HEK293 (cell line): ENCODE results near the gene PKMYT1.

Experiments used
- CTCF ChIA-PET: fragments of 350-600 bp; formaldehyde crosslinking; extraction: SDS; loops from one replicate; lab custom pipeline; 2021; ENCODE audit warnings: antibody characterized with exemption; lab: Yijun Ruan, JAX
- POLR2A ChIA-PET: fragments of 300-600 bp; formaldehyde crosslinking; extraction: SDS; loops from one replicate; lab custom pipeline; 2020; ENCODE audit warnings: antibody characterized with exemption, inconsistent platforms; lab: Yijun Ruan, JAX
- H3K27ac ChIP-seq: fragments of 200-500 bp; sonication (Bioruptor generic); 2 replicates; pipeline ENCODE4 v1.5.1; 2014; ENCODE audit warnings: low read depth, low read length, control low read depth, inconsistent platforms; ENCODE audit errors: extremely low read depth
- H3K36me3 ChIP-seq, 2 experiments: fragments of 200-500 bp in 1 of 2; sonication (Bioruptor generic) in 1 of 2; 1 replicate in 1 of 2; 2 replicates in 1 of 2; pipeline ENCODE4 v1.5.1; 2014 to 2017; ENCODE audit warnings: inconsistent platforms in 2 of 2, low read length in 2 of 2; ENCODE audit not compliant: control insufficient read depth in 2 of 2, insufficient read depth in 1 of 2
- H3K4me1 ChIP-seq: fragments of 200-500 bp; sonication (Bioruptor generic); 2 replicates; pipeline ENCODE4 v1.5.1; 2014; ENCODE audit warnings: mild to moderate bottlenecking, low read length, inconsistent platforms; ENCODE audit not compliant: control insufficient read depth, insufficient read depth
- H3K4me3 ChIP-seq: 2 replicates; pipeline ENCODE4 v1.5.1; 2011; ENCODE audit warnings: low read depth, mild to moderate bottlenecking, control low read depth, low read length, moderate library complexity
- H3K9me3 ChIP-seq: fragments of 200-500 bp; sonication (Bioruptor generic); 2 replicates; pipeline ENCODE4 v1.5.1; 2014; ENCODE audit warnings: low read depth, low read length, inconsistent platforms; ENCODE audit not compliant: control insufficient read depth, insufficient read depth
- EGR2 ChIP-seq: fragments of 450-650 bp; formaldehyde crosslinking; IDR thresholded peaks from 2 replicates; pipeline ENCODE4 v1.5.1; 2016; ENCODE audit warnings: low read depth, missing biosample characterization, missing genetic modification characterization
- GLI4 ChIP-seq: fragments of 450-650 bp; formaldehyde crosslinking; IDR thresholded peaks from 2 replicates; pipeline ENCODE4 v1.5.1; 2016; ENCODE audit warnings: missing biosample characterization, missing genetic modification characterization
- KLF1 ChIP-seq: fragments of 450-650 bp; formaldehyde crosslinking; IDR thresholded peaks from 2 replicates; pipeline ENCODE4 v1.5.1; 2016; ENCODE audit warnings: missing biosample characterization, missing genetic modification characterization
- KLF9 ChIP-seq: fragments of 450-650 bp; formaldehyde crosslinking; IDR thresholded peaks from 2 replicates; pipeline ENCODE4 v1.5.1; 2016; ENCODE audit warnings: missing biosample characterization, missing genetic modification characterization, low read depth
- REST ChIP-seq: fragments of 450-650 bp; formaldehyde crosslinking; IDR thresholded peaks from 2 replicates; pipeline ENCODE4 v1.5.1; 2016; ENCODE audit warnings: missing biosample characterization, missing genetic modification characterization
- SCRT1 ChIP-seq: fragments of 450-650 bp; formaldehyde crosslinking; IDR thresholded peaks from 2 replicates; pipeline ENCODE4 v1.5.1; 2016; ENCODE audit warnings: missing biosample characterization, missing genetic modification characterization, borderline replicate concordance
- SCRT2 ChIP-seq: fragments of 450-650 bp; formaldehyde crosslinking; IDR thresholded peaks from 2 replicates; pipeline ENCODE4 v1.5.1; 2016; ENCODE audit warnings: missing biosample characterization, missing genetic modification characterization
- SETDB1 ChIP-seq: IDR thresholded peaks from one replicate; pipeline ENCODE4 v1.6.1; 2017; ENCODE audit warnings: mild to moderate bottlenecking, low read length, moderate library complexity, mixed read lengths; ENCODE audit not compliant: insufficient read length
- TCF7L2 ChIP-seq: IDR thresholded peaks from 2 replicates; pipeline ENCODE4 v1.6.1; 2011; ENCODE audit warnings: low read depth, mild to moderate bottlenecking, inconsistent platforms, low read length, moderate library complexity, borderline replicate concordance
- ZBTB17 ChIP-seq: fragments of 450-650 bp; formaldehyde crosslinking; IDR thresholded peaks from 2 replicates; pipeline ENCODE4 v1.5.1; 2016; ENCODE audit warnings: missing biosample characterization, missing genetic modification characterization
- ZBTB44 ChIP-seq: fragments of 450-650 bp; IDR thresholded peaks from 2 replicates; pipeline ENCODE4 v1.5.1; 2018; ENCODE audit warnings: missing biosample characterization, mild to moderate bottlenecking, missing genetic modification characterization
- ZBTB49 ChIP-seq: fragments of 450-650 bp; formaldehyde crosslinking; IDR thresholded peaks from 2 replicates; pipeline ENCODE4 v1.5.1; 2016; ENCODE audit warnings: missing biosample characterization, missing genetic modification characterization, low read depth
- ZBTB6 ChIP-seq: fragments of 450-650 bp; formaldehyde crosslinking; IDR thresholded peaks from 2 replicates; pipeline ENCODE4 v1.5.1; 2017; ENCODE audit warnings: missing biosample characterization, missing genetic modification characterization
- ZFHX2 ChIP-seq: fragments of 450-650 bp; formaldehyde crosslinking; conservative IDR thresholded peaks from 2 replicates; pipeline ENCODE4 v1.5.1; 2016; ENCODE audit warnings: missing biosample characterization, missing genetic modification characterization
- ZIC2 ChIP-seq: fragments of 450-650 bp; formaldehyde crosslinking; IDR thresholded peaks from 2 replicates; pipeline ENCODE4 v1.5.1; 2016; ENCODE audit warnings: missing biosample characterization, missing genetic modification characterization
- ZNF23 ChIP-seq: fragments of 450-650 bp; formaldehyde crosslinking; IDR thresholded peaks from 2 replicates; pipeline ENCODE4 v1.5.1; 2016; ENCODE audit warnings: missing biosample characterization, missing genetic modification characterization, borderline replicate concordance
- ZNF311 ChIP-seq: fragments of 450-650 bp; formaldehyde crosslinking; IDR thresholded peaks from 2 replicates; pipeline ENCODE4 v1.5.1; 2017; ENCODE audit warnings: missing biosample characterization, missing genetic modification characterization, borderline replicate concordance
- ZNF391 ChIP-seq: fragments of 450-650 bp; formaldehyde crosslinking; IDR thresholded peaks from 2 replicates; pipeline ENCODE4 v1.5.1; 2016; ENCODE audit warnings: low read depth, missing biosample characterization, missing genetic modification characterization, borderline replicate concordance
- ZNF626 ChIP-seq: fragments of 450-650 bp; sonication (Bioruptor Pico); formaldehyde crosslinking; IDR thresholded peaks from 2 replicates; pipeline ENCODE4 v1.5.1; 2018; ENCODE audit warnings: missing biosample characterization, missing genetic modification characterization, inconsistent platforms
- ZNF692 ChIP-seq: fragments of 450-650 bp; formaldehyde crosslinking; IDR thresholded peaks from 2 replicates; pipeline ENCODE4 v1.5.1; 2016; ENCODE audit warnings: missing biosample characterization, missing genetic modification characterization
- ZNF704 ChIP-seq: fragments of 450-650 bp; formaldehyde crosslinking; IDR thresholded peaks from 2 replicates; pipeline ENCODE4 v1.5.1; 2016; ENCODE audit warnings: missing biosample characterization, missing genetic modification characterization
- ZNF843 ChIP-seq: fragments of 450-650 bp; formaldehyde crosslinking; IDR thresholded peaks from 2 replicates; pipeline ENCODE4 v1.5.1; 2016; ENCODE audit warnings: missing biosample characterization, missing genetic modification characterization
- ZSCAN18 ChIP-seq: fragments of 450-650 bp; formaldehyde crosslinking; IDR thresholded peaks from 2 replicates; pipeline ENCODE4 v1.5.1; 2016; ENCODE audit warnings: missing biosample characterization, missing genetic modification characterization

Gene PKMYT1

GRCh38 chr16:3012246-3012645 is 32.0 kb upstream of the PKMYT1 start:
- ChIA-PET POLR2A (interaction anchor here (0.6 to 1.4 kb wide), 4 partner anchors 9 to 16 kb away, joined by 3 to 5 read pairs (median 4); partner anchors contain the start of genes HCFC1R1 and THOC6), CTCF (interaction anchor here (1.0 kb wide), 1 partner anchor 9 kb away, joined by 3 read pairs; no protein-coding TSS in a partner anchor)
- Histone ChIP-seq H3K36me3 (no peaks in the 10 kb centered on the region), H3K27ac (no peak overlapping the region), H3K4me3 (no peak overlapping the region), H3K4me1 (no peaks in the 10 kb centered on the region; the same call in 1 of the 2 replicates), H3K9me3 (no peaks in the 10 kb centered on the region)
- TF ChIP-seq ZSCAN18 (tag by site-specific recombination) (no peak), ZNF311 (tag by site-specific recombination) (no peak), KLF9 (tag by site-specific recombination) (no peak), ZBTB44 (tag by site-specific recombination) (no peak), SCRT1 (tag by site-specific recombination) (no peak), ZBTB17 (tag by site-specific recombination) (no peak), ZNF704 (no peak), ZNF692 (tag by site-specific recombination) (no peak), SCRT2 (peak; percentile 53), KLF1 (peak; percentile 40), ZNF626 (tag by site-specific recombination) (no peak), REST (tag by site-specific recombination) (no peak), ZIC2 (tag by site-specific recombination) (no peak), ZFHX2 (tag by site-specific recombination) (0 out of 2 replicates have a peak, but pooled peaks have one; percentile 9), SETDB1 (no peak), ZBTB49 (tag by site-specific recombination) (no peak), EGR2 (peak; percentile 16; the same call in 1 of the 2 replicates), ZNF391 (tag by site-specific recombination) (no peak), TCF7L2 (no peak), ZNF23 (tag by site-specific recombination) (no peak), ZBTB6 (no peak), ZNF843 (tag by site-specific recombination) (no peak), GLI4 (tag by site-specific recombination) (no peak)
